ENCODE results near the gene UVRAG.

UVRAG gene

GRCh38 chr11:76008474-76008873 lies 193.5 kb downstream of the UVRAG start:
- FAIRE-seq (no peak), DNase-seq (ENCODE audit: low spot score) (peak; percentile 4)

DNA sequence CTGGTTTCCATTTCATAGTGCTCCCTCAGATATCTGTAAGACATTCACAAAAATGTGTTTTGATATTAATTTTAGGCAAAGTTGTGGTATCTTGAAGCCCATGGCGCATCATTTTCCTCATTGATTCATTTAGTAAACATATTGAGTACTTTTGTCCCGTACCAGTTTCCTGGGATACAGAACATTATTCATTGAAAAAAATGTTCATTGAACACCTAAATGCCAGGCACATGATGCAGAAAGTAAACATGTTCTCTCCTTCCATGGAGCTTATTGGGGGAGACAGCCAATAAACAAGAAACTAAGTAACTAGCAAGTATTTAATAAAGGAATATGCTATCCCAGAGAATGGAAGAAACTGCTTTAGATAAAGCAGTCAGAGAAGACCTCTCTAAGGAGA lies 195.0 kb downstream of the UVRAG start:
- no peak for FAIRE-seq
- DNase-seq (ENCODE audit: low spot score): no peak

DNA sequence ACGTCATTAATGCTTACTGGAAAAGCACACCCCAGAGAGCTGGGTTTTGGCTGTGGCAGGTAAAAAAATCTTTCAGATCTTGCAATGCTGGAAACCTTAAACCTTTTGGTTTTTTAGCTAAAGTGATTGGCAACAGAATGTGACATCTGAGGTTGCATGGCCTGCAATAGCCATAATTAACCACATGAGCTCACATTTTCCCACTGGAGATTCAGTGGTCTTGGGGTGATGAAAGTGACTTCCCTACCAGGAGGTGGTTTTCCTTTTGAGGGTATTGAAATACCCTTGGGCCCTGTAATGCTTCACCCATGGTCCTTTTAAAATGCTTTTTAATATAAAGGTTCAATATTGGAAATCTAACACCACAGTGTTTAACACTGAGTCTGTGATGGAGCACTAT lies 198.5 kb downstream of the UVRAG start:
- DNase-seq (ENCODE audit: low spot score): no peak
- no peak for FAIRE-seq

- FAIRE-seq: no peak
Observed at GRCh38 chr11:76023236-76024068, 208.4 kb downstream of the UVRAG start.

DNA sequence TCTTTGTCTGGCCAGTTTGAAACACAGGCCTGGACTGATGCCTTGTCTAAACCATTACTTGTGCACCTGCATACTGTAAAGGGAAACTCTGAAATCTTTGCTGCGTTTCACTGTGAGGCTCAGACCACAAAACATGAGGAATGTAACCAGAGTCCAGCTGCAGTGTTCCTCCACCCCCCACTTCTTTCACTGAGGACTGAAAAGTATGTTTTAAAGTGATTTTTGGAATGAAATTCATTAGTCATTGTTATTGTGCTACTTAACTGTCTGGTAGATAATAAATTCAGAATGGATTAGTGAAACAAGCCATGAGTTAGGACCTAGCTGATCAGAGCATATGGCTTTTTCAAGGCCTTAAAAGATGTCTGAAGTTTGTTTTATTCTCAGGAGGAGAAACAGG lies 210.1 kb downstream of the UVRAG start:
- no peak for FAIRE-seq
- DNase-seq (ENCODE audit: low spot score): no peak

More at GRCh38 chr11:76023236-76024068, 208.4 kb downstream of the UVRAG start:
- DNase-seq (ENCODE audit: low spot score): no peak

DNA sequence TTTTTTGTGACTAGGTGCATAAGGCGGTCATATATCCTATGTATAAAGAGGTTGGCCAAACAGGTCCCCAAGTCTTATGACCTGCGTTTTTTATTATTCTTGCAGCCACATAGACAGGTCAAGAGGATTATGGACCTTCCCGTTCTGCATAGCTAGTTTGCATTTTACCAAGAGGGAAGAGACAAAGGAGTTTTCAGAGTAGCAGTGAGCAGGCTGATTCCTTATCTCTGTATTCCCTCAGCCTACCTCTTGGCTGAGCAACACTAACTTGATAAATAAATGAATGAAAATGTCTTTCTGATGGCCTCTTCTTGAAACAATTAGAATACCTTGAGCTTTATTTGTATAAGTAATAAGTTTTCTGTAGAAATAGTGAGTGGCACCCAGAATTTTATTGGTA lies 210.8 kb downstream of the UVRAG start:
- FAIRE-seq: no peak

GRCh38 chr11:76026281-76026680 lies 211.3 kb downstream of the UVRAG start:
- FAIRE-seq (no peak), DNase-seq (ENCODE audit: low spot score) (no peak)

More for the DNA sequence above, 210.8 kb downstream of the UVRAG start:
- no peak for DNase-seq (ENCODE audit: low spot score)

DNA sequence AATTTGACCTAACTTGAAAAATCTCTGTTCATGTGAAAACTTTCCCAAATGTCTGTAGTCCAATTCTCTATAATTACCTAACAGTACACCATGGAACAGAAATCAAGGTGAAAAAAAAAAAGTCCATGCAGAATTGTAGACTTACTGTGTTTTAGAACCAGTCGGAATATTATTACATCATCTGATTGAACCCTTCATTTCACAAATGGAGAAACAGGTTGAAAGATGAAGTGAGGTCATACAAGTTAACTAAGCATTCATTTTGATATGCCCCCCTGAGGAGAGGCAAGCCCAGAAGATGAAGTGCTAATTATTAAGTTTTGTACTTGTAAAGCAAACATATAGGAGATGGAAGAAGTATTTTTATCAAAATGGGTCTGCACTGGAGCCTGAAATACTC lies 211.9 kb downstream of the UVRAG start:
- DNase-seq (ENCODE audit: low spot score) (no peak), FAIRE-seq (no peak)

- FAIRE-seq (no peak), DNase-seq (ENCODE audit: low spot score) (no peak)
Observed at GRCh38 chr11:76030286-76030685, 215.3 kb downstream of the UVRAG start.

DNA sequence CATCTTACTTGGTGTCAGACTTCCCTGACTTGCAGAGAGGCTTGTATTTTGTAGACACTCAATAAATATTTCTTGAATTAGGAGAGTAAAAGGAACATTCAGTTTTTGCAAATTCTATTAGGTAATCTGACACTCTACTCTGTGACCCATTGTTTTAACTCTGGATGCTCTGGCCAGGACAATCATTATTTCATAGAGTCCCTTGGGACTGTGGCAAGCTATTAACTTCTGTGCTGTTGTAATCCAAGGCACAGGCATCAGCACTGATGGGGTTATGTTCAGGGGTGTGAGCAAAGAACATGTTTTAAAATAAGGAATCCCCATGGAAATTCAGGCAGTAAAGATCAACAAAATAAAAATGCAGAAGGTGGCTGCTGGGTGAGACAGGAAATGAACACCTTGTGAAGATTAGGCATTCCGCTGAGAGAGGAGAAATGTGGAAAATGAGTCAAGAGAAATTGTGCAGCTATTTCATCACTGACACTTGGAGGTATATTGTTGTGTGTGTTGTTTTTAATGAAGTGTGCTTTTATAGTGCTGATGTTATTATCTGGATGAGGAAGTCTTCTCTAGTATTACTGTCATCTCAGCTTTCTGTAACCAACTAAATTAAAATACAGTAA lies 216.1 kb downstream of the UVRAG start:
- DNase-seq (ENCODE audit: low spot score) (no peak), FAIRE-seq (no peak)

DNA sequence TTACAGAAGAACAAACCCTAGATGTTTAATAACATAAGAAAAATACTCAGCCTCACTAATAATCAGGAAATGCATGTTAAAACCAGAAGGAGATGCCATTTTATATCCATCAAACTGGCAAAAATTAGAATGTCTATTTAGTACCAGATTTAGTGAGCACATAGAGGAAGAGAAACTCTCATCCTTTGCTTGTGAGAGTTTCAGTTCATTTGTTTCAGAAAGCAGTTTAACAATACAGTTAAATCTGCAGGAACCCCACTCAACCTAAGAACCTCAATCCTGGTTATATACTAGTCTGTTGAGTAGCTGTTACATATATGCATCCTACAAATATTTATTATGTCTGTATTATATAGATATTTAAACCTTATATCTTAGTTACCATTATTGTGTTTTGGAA lies 218.7 kb downstream of the UVRAG start:
- DNase-seq (ENCODE audit: low spot score) (no peak), FAIRE-seq (no peak)

GRCh38 chr11:76035020-76035419 lies 220.0 kb downstream of the UVRAG start:
- FAIRE-seq (no peak), DNase-seq (ENCODE audit: low spot score) (no peak)

- FAIRE-seq (no peak), DNase-seq (ENCODE audit: low spot score) (no peak)
Observed at GRCh38 chr11:76038608-76039007, 223.6 kb downstream of the UVRAG start.

- no peak for FAIRE-seq
- no peak for DNase-seq (ENCODE audit: low spot score)
Observed at GRCh38 chr11:76041208-76041607, 226.2 kb downstream of the UVRAG start.

DNA sequence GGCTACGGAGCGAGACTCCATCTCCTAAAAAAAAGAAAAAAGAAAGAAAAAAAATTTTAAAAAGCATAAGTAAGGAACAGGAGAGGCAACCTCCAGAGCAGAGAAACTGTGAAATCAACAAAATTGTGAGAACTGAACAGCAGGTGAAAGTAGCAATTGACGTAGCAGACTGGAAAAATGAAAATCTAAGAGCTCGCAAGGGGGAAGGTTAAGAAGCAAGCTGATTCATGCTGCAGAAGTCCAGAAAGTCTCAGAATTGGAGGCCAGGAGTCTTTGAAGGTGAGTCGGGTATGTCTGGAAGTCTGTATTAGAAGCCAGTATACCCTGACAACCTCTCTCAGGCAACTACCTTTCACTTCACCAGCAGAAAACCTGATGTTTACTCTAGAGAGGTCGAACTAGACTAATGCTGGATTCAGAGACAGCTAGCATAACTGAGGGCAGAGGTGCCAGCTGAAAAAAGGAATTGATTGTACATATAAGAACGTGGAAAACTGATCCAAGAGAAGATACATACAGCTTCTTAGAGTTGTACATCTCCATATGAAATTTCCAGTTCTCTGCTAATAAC lies 229.8 kb downstream of the UVRAG start:
- no peak for FAIRE-seq
- no peak for DNase-seq (ENCODE audit: low spot score)

DNA sequence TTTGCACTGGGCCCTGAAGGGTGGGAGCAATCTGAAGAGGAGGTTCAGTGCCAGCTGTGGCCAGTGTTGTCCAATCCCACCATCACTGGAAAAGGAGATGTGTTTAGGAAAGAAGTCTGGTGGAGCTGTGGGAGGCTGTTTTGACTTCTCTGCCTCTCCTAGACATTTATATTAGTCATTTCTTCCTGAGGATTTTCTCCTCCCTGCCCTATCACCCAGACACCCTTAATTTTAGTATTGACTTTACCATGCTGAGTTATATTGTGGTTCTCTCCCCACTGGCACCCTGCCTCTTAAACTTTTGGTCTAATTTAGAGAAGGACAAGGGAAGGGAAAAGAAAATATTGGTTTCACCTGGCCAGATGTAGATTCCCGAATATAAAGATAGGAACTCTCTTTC lies 232.2 kb downstream of the UVRAG start:
- no peak for FAIRE-seq

GRCh38 chr11:76047766-76048165 lies 232.8 kb downstream of the UVRAG start:
- DNase-seq (ENCODE audit: low spot score): no peak
- FAIRE-seq: no peak

More for the DNA sequence above, 232.2 kb downstream of the UVRAG start:
- DNase-seq (ENCODE audit: low spot score): no peak

- FAIRE-seq (no peak), DNase-seq (ENCODE audit: low spot score) (no peak)
Observed at GRCh38 chr11:76048763-76049162, 233.8 kb downstream of the UVRAG start.

DNA sequence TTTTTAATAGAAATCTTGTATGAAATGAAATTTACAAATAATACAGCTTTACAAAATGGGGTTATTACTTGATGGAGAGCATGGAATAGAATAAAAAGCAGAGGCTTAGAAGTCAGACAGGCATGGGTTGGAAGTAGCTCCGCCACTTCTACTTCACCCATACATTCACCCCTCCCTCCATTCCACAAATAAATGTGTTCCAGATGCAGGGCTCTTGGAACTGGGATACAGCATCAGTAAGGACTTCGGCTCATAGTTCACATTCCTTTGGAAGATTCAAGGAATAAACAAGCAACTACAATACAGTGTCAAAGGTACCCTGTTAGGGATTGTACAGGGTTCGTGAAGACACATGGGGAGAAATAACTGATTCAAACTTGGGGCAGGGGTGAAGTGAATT lies 234.5 kb downstream of the UVRAG start:
- no peak for DNase-seq (ENCODE audit: low spot score)
- no peak for FAIRE-seq

GRCh38 chr11:76051937-76052336 lies 236.9 kb downstream of the UVRAG start:
- FAIRE-seq (no peak), DNase-seq (ENCODE audit: low spot score) (no peak)

DNA sequence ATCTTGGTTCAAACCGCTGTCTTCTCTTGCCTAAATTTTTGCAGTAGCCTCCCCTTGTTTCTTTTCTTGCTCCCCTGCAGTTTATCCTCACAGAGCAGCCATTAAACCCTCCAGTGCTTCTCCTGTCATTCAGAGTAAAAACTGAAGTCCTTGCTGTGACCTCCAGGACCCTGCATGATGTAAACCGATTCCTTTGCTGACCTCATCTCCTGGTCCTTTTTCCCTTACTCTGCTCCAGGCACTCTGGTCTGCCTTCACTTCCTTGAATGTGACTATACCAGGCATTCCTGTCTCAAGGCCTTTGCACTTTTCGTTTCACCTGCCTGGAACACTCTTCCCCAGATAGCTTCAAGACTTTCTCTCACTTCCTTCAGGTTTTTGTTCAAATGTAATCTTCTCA lies 239.3 kb downstream of the UVRAG start:
- no peak for FAIRE-seq
- no peak for DNase-seq (ENCODE audit: low spot score)

- DNase-seq (ENCODE audit: low spot score) (no peak), FAIRE-seq (no peak)
Observed at GRCh38 chr11:76056876-76057275, 241.9 kb downstream of the UVRAG start.

Data from RCC 7860 (cell line).